ENCODE results near the gene NAV3.

Gene NAV3

DNA sequence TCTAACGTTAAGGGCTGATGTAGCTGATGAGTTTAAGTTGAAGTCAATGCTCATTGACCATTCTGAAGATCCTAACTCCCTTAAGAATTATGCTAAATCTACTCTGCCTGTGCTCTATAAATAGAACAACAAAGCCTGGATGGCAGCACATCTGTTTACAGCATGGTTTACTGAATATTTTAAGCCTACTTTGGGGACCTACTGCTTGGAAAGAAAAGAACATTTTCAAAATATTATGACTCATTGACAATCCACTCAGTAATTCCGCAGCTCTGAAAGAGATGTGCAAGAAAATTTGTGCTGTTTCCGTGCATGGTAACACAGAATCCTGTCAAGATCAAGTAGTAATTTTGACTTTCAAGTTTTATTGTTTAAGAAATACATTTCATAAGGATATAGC, 35.0 kb upstream of the NAV3 start:
- no peak overlapping the region for H3K27ac ChIP-seq
- TF ChIP-seq, protein P1, sequence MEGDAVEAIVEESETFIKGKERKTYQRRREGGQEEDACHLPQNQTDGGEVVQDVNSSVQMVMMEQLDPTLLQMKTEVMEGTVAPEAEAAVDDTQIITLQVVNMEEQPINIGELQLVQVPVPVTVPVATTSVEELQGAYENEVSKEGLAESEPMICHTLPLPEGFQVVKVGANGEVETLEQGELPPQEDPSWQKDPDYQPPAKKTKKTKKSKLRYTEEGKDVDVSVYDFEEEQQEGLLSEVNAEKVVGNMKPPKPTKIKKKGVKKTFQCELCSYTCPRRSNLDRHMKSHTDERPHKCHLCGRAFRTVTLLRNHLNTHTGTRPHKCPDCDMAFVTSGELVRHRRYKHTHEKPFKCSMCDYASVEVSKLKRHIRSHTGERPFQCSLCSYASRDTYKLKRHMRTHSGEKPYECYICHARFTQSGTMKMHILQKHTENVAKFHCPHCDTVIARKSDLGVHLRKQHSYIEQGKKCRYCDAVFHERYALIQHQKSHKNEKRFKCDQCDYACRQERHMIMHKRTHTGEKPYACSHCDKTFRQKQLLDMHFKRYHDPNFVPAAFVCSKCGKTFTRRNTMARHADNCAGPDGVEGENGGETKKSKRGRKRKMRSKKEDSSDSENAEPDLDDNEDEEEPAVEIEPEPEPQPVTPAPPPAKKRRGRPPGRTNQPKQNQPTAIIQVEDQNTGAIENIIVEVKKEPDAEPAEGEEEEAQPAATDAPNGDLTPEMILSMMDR (conservative IDR thresholded peaks at IDR 0.05) = no peak

DNA sequence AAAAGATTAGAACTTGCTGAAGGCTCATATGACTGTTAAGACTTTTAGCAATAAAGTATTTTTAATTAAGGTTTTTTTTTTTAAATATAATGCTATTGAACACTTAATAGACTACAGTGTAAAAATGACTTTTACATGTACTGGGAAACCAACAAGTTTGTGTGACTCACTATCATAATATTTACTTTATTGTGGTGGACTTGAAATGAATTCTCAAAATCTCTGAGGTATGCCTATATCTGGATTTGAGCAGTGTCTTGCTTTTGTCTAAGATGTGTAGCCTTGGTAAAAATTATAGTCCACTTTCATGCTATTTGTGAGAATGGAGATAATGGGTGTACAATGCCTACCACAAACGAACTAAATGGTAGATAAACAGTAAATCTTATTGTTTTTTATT, 33.9 kb upstream of the NAV3 start:
- TF ChIP-seq, protein P1 (conservative IDR thresholded peaks at IDR 0.05) = no peak
- no peak overlapping the region for H3K27ac ChIP-seq

DNA sequence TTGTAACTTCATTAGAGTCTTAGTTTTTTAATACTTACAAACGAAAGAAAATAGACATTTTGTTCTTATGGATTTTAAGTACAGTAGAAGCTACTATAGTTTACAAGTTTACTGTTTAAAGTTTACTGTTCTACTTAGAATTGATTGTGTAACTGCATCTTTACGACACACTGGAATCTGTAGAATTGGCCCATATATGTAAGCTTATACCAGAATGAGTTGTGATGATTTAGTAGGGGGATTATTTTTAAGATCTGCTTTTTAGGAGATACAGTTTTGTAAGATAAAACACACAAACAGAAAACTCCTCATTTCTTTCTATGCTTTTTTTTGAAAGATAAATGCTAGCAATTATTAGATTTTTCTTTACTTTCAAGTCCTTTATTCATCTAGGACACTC, 30.2 kb upstream of the NAV3 start:
- no peak overlapping the region for H3K27ac ChIP-seq
- TF ChIP-seq, protein P1 (conservative IDR thresholded peaks at IDR 0.05) = no peak

DNA sequence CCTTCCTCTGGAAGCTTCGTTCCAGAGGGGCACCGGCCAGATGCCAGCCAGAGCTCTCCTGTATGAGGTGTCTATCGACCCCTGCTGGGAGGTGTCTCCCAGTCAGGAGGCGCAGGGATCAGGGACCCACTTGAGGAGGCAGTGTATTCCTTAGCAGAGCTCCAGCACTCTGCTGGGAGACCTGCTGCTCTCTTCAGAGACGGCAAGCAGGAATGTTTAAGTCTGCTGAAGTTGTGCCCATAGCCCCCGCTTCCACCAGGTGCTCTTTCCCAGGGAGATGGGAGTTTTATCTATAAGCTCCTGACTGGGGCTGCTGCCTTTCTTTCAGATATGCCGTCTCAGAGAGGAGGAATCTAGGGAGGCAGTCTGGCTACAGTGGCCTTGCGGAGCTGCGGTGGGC, 22.2 kb upstream of the NAV3 start:
- H3K27ac ChIP-seq = no peak overlapping the region
- TF ChIP-seq, protein P1 (conservative IDR thresholded peaks at IDR 0.05) = no peak

DNA sequence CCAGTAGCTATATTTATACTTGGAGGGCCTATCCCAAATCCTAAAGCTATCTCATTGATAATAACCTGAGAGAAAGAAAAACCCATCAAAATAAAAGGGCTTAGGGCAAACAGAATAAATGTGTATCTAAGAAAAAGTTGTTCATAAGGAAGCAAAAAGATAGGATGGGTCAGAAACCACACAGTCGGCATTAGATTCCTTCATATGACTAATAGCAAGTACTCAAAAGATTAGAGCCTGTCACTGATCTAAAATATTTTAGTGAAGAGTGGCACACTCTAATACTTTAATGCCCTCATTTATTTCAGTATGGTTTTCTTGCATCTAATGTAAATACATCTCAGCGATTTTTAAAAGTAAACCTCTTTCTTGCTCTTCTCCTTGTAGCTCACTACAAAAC, 17.1 kb upstream of the NAV3 start:
- no peak overlapping the region for H3K27ac ChIP-seq

DNA sequence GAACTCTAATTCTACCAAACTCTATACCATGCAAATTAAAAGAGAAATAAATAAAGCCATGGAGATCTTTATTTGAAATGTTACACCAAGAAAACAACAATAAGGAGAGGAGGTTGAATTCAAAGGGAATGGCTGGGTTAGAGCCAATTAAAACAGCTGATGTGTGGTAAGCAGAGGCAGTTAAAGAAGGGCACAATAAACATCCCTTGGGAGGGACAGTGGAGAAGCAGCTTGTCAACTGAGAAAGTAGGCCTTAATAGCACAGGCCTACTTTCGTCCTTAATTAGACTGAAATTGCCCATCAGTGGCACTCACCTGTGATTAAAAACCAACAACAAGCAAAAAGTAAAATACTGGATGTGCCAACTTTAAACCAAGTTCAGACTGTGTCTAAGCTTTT, 16.3 kb upstream of the NAV3 start:
- TF ChIP-seq, protein P1 (conservative IDR thresholded peaks at IDR 0.05) = no peak

More for the DNA sequence above, 17.1 kb upstream of the NAV3 start:
- TF ChIP-seq, protein P1 (conservative IDR thresholded peaks at IDR 0.05) = no peak

DNA sequence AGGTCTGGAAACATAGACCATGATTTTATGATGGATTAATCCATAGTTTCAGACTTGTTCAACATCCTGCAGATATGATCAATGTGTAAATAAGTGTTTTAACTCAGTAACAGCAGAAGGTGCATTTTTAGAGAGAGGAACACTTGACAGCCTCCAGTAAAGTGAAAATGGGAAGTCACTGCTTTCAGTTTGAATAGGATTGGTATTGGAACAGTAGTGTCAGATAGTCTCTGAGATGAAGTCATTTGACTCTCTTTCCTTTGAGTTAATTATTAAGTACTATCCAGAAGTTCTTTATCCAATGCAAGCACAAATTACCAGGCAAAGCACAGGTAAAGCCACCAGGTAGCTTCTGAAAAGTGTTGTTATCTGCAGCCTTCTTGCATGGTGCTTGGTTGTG, 14.5 kb upstream of the NAV3 start:
- no peak overlapping the region for H3K27ac ChIP-seq
- TF ChIP-seq, protein P1 (conservative IDR thresholded peaks at IDR 0.05) = no peak

More for the DNA sequence above, 16.3 kb upstream of the NAV3 start:
- no peak overlapping the region for H3K27ac ChIP-seq

DNA sequence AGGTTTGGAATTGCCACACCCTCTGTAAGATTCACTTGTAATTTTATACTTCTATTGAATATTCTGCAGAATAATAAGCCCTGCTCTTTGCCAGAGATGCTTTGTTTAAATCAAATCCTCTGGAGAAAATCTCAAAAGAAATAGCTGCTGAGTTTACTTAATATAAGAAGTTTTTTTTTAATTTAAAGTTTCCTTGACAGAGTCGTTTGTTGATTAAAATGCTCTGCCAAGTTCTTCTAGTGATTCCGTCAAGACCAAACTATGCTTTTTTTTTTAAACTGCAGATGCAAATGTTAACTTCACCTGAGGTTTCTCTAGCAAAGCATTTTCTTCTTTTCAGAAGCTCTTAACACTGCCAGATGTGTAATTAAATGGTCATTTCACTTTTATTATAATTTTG, 13.4 kb upstream of the NAV3 start:
- H3K27ac ChIP-seq = no peak overlapping the region
- TF ChIP-seq, protein P1 (conservative IDR thresholded peaks at IDR 0.05) = no peak
